Subcutaneous abdominal adipose tissue (tissue), 5 donors: ENCODE data around the gene DNAH17.
A peak's percentile ranks its signal among the peaks of the same experiment; 100 is the strongest.
"Not testable (repeated sequence)": the region's sequence is repeated elsewhere in the genome, so short reads cannot be mapped to it uniquely, and the experiment has no call there.

Experiments used
- H3K27ac ChIP-seq: one replicate; pipeline ENCODE4 v1.7.0; 2013; ENCODE audit warnings: low read depth, mild to moderate bottlenecking, inconsistent platforms, low read length, moderate library complexity
- H3K27me3 ChIP-seq, 5 donors: one replicate each; pipeline ENCODE4 v1.7.0; 2013; ENCODE audit warnings: low read length in 5 of 5, inconsistent platforms in 1 of 5; ENCODE audit not compliant: control insufficient read depth in 5 of 5, insufficient read depth in 4 of 5
- H3K36me3 ChIP-seq, 5 donors: one replicate each; pipeline ENCODE4 v1.7.0; 2013; ENCODE audit warnings: low read length in 5 of 5; ENCODE audit not compliant: control insufficient read depth in 5 of 5, insufficient read depth in 5 of 5
- H3K4me1 ChIP-seq, 5 donors: one replicate each; pipeline ENCODE4 v1.7.0; 2013; ENCODE audit warnings: low read length in 5 of 5, mild to moderate bottlenecking in 3 of 5, moderate library complexity in 1 of 5; ENCODE audit not compliant: control insufficient read depth in 5 of 5, insufficient read depth in 5 of 5
- H3K4me3 ChIP-seq, 5 donors: one replicate each; pipeline ENCODE4 v1.7.0; 2013; ENCODE audit warnings: low read length in 5 of 5, low read depth in 1 of 5
- H3K9ac ChIP-seq, 5 donors: one replicate each; pipeline ENCODE4 v1.7.0; 2013; ENCODE audit warnings: low read length in 5 of 5, mild to moderate bottlenecking in 4 of 5, moderate library complexity in 3 of 5
- H3K9me3 ChIP-seq, 5 donors: one replicate each; pipeline ENCODE4 v1.7.0; 2013; ENCODE audit warnings: low read length in 5 of 5; ENCODE audit not compliant: control insufficient read depth in 5 of 5
- donor health status: healthy.
- donor health status: healthy.
- donor health status: healthy.
- donor health status: healthy.
- donor health status: healthy.

DNAH17 gene

GRCh38 chr17:78517421-78517820 lies 59.8 kb downstream of the DNAH17 start:
- Histone ChIP-seq H3K9ac (peak overlapping the region in 1 of 5 donors; percentile 16), H3K27me3 (no peaks in the 10 kb centered on the region), H3K36me3 (no peaks in the 10 kb centered on the region), H3K4me3 (no peak overlapping the region), H3K9me3 (no peaks in the 10 kb centered on the region), H3K4me1 (peaks cover 0 to 5% (median 0%) of the 10 kb centered on the region in 5 donors), H3K27ac (no peak overlapping the region)

GRCh38 chr17:78515480-78515879 lies 61.7 kb downstream of the DNAH17 start:
- peaks cover 0 to 5% (median 0%) of the 10 kb centered on the region in 5 donors for H3K4me1 ChIP-seq
- no peaks in the 10 kb centered on the region for H3K27me3 ChIP-seq
- no peak overlapping the region for H3K4me3 ChIP-seq
- no peak overlapping the region for H3K27ac ChIP-seq
- no peaks in the 10 kb centered on the region for H3K36me3 ChIP-seq
- no peak overlapping the region for H3K9ac ChIP-seq
- no peaks in the 10 kb centered on the region for H3K9me3 ChIP-seq

- Histone ChIP-seq H3K36me3 (no peaks in the 10 kb centered on the region), H3K9me3 (no peaks in the 10 kb centered on the region), H3K4me3 (no peak overlapping the region)
Measured at GRCh38 chr17:78514521-78514920, 62.7 kb downstream of the DNAH17 start.

GRCh38 chr17:78512976-78513375 lies 64.2 kb downstream of the DNAH17 start:
- Histone ChIP-seq H3K36me3 (no peaks in the 10 kb centered on the region), H3K9ac (no peak overlapping the region), H3K9me3 (no peaks in the 10 kb centered on the region), H3K27ac (no peak overlapping the region), H3K4me3 (no peak overlapping the region), H3K4me1 (peaks cover 0 to 5% (median 0%) of the 10 kb centered on the region in 5 donors), H3K27me3 (no peaks in the 10 kb centered on the region)

More at GRCh38 chr17:78514521-78514920, 62.7 kb downstream of the DNAH17 start:
- Histone ChIP-seq H3K9ac (no peak overlapping the region), H3K4me1 (peaks cover 0 to 5% (median 0%) of the 10 kb centered on the region in 5 donors), H3K27ac (no peak overlapping the region), H3K27me3 (no peaks in the 10 kb centered on the region)

GRCh38 chr17:78510141-78511075 lies 66.8 kb downstream of the DNAH17 start:
- Histone ChIP-seq H3K27me3 (no peaks in the 10 kb centered on the region), H3K27ac (no peak overlapping the region), H3K9ac (no peak overlapping the region), H3K36me3 (no peaks in the 10 kb centered on the region), H3K4me1 (peaks cover 0 to 12% (median 0%) of the 10 kb centered on the region in 5 donors), H3K9me3 (no peaks in the 10 kb centered on the region), H3K4me3 (no peak overlapping the region)

- H3K9ac ChIP-seq = no peak overlapping the region
- H3K4me3 ChIP-seq = no peak overlapping the region
- no peaks in the 10 kb centered on the region for H3K9me3 ChIP-seq
- H3K36me3 ChIP-seq = no peaks in the 10 kb centered on the region
- H3K4me1 ChIP-seq = peaks cover 0 to 12% (median 0%) of the 10 kb centered on the region in 5 donors
- H3K27ac ChIP-seq = no peak overlapping the region
- H3K27me3 ChIP-seq = no peaks in the 10 kb centered on the region
Measured at GRCh38 chr17:78507526-78507925, 69.7 kb downstream of the DNAH17 start.

- H3K36me3 ChIP-seq = no peaks in the 10 kb centered on the region
- H3K9me3 ChIP-seq = no peaks in the 10 kb centered on the region
- no peaks in the 10 kb centered on the region for H3K27me3 ChIP-seq
- H3K4me1 ChIP-seq = peaks cover 0 to 12% (median 0%) of the 10 kb centered on the region in 5 donors
- no peak overlapping the region for H3K27ac ChIP-seq
- no peak overlapping the region for H3K9ac ChIP-seq
- H3K4me3 ChIP-seq = no peak overlapping the region
Measured at GRCh38 chr17:78506454-78507309, 70.5 kb downstream of the DNAH17 start.

GRCh38 chr17:78504156-78504925 lies 72.9 kb downstream of the DNAH17 start:
- H3K4me3 ChIP-seq = no peak overlapping the region
- peaks cover 0 to 12% (median 0%) of the 10 kb centered on the region in 5 donors for H3K4me1 ChIP-seq
- H3K27me3 ChIP-seq = no peaks in the 10 kb centered on the region
- H3K9ac ChIP-seq = no peak overlapping the region
- no peak overlapping the region for H3K27ac ChIP-seq
- H3K36me3 ChIP-seq = no peaks in the 10 kb centered on the region
- no peaks in the 10 kb centered on the region for H3K9me3 ChIP-seq

GRCh38 chr17:78503388-78503787 lies 73.8 kb downstream of the DNAH17 start:
- H3K4me3 ChIP-seq, H3K27ac ChIP-seq, H3K36me3 ChIP-seq, H3K27me3 ChIP-seq, H3K9me3 ChIP-seq, H3K9ac ChIP-seq: not testable (repeated sequence)
- peaks cover 0 to 16% (median 0%) of the 10 kb centered on the region in 5 donors for H3K4me1 ChIP-seq
